Measurements from ENCODE around the gene AGAP5. TPM values are rescaled to one million over a fixed set of nuclear protein-coding genes. Genes with fewer than 3 reads are reported as not detected.
A peak's percentile ranks its signal among the peaks of the same experiment; 100 is the strongest.

AGAP5 gene
- total and polyA plus RNA-seq, 9 of the 15 experiments (the other 6 are each of a cell fraction or from before 2014, with no cell fraction given), result 0.32 to 7.5 (median 5.3) TPM

DNA sequence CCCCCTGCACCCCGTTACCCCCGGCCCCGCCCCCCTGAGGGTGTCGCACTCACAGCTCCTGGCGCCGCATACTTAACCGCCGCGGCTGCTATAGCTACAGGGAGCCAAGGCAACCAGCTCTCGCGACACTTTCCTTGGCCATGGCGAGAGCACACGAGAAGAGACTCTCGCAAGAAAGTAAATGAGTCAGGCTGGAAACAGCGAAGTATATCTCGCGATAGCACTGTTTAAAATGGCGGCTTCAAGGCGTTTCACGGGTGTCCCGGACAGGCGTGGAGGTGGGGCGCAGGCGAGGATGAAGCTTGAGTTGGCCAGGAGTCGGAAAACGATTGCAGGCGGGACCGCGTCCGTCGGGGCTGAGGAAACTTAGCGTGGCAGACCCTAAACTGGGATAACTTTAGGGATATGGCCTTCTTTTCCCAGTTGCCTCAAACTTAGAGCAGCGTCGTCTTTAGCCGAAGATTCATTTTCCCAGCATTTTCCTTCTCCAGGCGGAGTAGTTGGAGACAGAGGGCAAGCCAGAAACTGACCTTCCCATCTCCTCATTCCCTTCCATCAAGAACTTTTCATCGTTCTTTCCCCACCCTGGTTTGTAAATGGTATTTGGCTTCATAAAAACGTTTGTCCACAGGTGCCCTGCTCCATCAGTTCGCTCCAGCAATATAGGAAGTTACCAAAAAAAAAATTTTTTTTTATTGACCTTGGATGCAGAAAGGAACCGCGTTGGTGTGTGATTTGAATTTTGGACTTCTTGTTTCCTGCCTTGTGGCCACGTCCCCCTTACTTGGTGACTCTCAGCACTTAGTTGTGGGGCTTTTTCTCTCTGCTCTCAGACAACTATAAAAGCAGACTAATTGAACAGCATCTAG is 71.8 kb downstream of the AGAP5 start (continued):
- no peak for TF ChIP-seq ZNF197 (CRISPR knock-in tag; IDR thresholded peaks at IDR 0.05; ENCODE audit: low read depth)
- TF ChIP-seq, protein P1, sequence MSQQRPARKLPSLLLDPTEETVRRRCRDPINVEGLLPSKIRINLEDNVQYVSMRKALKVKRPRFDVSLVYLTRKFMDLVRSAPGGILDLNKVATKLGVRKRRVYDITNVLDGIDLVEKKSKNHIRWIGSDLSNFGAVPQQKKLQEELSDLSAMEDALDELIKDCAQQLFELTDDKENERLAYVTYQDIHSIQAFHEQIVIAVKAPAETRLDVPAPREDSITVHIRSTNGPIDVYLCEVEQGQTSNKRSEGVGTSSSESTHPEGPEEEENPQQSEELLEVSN (IDR thresholded peaks at IDR 0.05; ENCODE audit: borderline replicate concordance in 1 of 2, extremely low read depth in 1 of 2, insufficient read depth in 1 of 2, insufficient read length in 1 of 2, low read depth in 1 of 2, low read length in 1 of 2, poor library complexity in 1 of 2, severe bottlenecking in 1 of 2), result peak; percentile 82 to 83
- TF ChIP-seq DMBX1 (CRISPR knock-in tag; IDR thresholded peaks at IDR 0.05; ENCODE audit: borderline replicate concordance), result peak; percentile 46; the same call in 1 of the 2 replicates
- no peak; the same call in 1 of the 2 replicates for TF ChIP-seq HEY1 (CRISPR knock-in tag; IDR thresholded peaks at IDR 0.05; ENCODE audit: borderline replicate concordance)
- TF ChIP-seq KDM5B (IDR thresholded peaks at IDR 0.05; ENCODE audit: insufficient replicate concordance, low read depth, low read length), result peak; percentile 96
- TF ChIP-seq ZNF253 (CRISPR knock-in tag; conservative IDR thresholded peaks at IDR 0.05), result no peak
- TF ChIP-seq KLF1 (tag; IDR thresholded peaks at IDR 0.05), result peak; percentile 71; the same call in 1 of the 2 replicates
- TF ChIP-seq, protein P2, sequence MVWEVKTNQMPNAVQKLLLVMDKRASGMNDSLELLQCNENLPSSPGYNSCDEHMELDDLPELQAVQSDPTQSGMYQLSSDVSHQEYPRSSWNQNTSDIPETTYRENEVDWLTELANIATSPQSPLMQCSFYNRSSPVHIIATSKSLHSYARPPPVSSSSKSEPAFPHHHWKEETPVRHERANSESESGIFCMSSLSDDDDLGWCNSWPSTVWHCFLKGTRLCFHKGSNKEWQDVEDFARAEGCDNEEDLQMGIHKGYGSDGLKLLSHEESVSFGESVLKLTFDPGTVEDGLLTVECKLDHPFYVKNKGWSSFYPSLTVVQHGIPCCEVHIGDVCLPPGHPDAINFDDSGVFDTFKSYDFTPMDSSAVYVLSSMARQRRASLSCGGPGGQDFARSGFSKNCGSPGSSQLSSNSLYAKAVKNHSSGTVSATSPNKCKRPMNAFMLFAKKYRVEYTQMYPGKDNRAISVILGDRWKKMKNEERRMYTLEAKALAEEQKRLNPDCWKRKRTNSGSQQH (CRISPR knock-in tag; IDR thresholded peaks at IDR 0.05), result 0 out of 2 replicates have a peak, but pooled peaks have one; percentile 31
- no peak for TF ChIP-seq ZKSCAN8 (CRISPR knock-in tag; IDR thresholded peaks at IDR 0.05)
- TF ChIP-seq PRMT5 (CRISPR knock-in tag; IDR thresholded peaks at IDR 0.05), result no peak
- TF ChIP-seq NELFE (IDR thresholded peaks at IDR 0.05; ENCODE audit: insufficient read depth, insufficient read length), result no peak
- no peak for TF ChIP-seq HDAC8 (tag; IDR thresholded peaks at IDR 0.05)
- TF ChIP-seq ZNF785 (CRISPR knock-in tag; IDR thresholded peaks at IDR 0.05), result no peak
- peak; percentile 37; the same call in 1 of the 2 replicates for TF ChIP-seq NFE2 (IDR thresholded peaks at IDR 0.05; ENCODE audit: low read depth)
- TF ChIP-seq, protein P3, sequence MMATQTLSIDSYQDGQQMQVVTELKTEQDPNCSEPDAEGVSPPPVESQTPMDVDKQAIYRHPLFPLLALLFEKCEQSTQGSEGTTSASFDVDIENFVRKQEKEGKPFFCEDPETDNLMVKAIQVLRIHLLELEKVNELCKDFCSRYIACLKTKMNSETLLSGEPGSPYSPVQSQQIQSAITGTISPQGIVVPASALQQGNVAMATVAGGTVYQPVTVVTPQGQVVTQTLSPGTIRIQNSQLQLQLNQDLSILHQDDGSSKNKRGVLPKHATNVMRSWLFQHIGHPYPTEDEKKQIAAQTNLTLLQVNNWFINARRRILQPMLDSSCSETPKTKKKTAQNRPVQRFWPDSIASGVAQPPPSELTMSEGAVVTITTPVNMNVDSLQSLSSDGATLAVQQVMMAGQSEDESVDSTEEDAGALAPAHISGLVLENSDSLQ (IDR thresholded peaks at IDR 0.05), result no peak; the same call in 1 of the 2 replicates
- no peak for TF ChIP-seq RBM14 (IDR thresholded peaks at IDR 0.05; ENCODE audit: borderline replicate concordance, insufficient read depth, low read depth, low read length)
- no peak for TF ChIP-seq KDM1A (IDR thresholded peaks at IDR 0.05)
- TF ChIP-seq BACH1 (tag; IDR thresholded peaks at IDR 0.05), result no peak
- no peak for TF ChIP-seq RCOR1 (IDR thresholded peaks at IDR 0.05; ENCODE audit: borderline replicate concordance in 1 of 2, low read depth in 2 of 2, low read length in 2 of 2)
- TF ChIP-seq ZBTB1 (CRISPR knock-in tag; IDR thresholded peaks at IDR 0.05; ENCODE audit: borderline replicate concordance, low read depth), result no peak
- TF ChIP-seq, protein P4, sequence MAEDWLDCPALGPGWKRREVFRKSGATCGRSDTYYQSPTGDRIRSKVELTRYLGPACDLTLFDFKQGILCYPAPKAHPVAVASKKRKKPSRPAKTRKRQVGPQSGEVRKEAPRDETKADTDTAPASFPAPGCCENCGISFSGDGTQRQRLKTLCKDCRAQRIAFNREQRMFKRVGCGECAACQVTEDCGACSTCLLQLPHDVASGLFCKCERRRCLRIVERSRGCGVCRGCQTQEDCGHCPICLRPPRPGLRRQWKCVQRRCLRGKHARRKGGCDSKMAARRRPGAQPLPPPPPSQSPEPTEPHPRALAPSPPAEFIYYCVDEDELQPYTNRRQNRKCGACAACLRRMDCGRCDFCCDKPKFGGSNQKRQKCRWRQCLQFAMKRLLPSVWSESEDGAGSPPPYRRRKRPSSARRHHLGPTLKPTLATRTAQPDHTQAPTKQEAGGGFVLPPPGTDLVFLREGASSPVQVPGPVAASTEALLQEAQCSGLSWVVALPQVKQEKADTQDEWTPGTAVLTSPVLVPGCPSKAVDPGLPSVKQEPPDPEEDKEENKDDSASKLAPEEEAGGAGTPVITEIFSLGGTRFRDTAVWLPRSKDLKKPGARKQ (CRISPR knock-in tag; IDR thresholded peaks at IDR 0.05), result no peak
- TF ChIP-seq NBN (IDR thresholded peaks at IDR 0.05; ENCODE audit: low read depth), result peak; percentile 50
